ENCODE results near the gene ATP5PB.

Gene ATP5PB

GRCh38 chr1:111476761-111477309 lies 27.6 kb downstream of the ATP5PB start:
- DNase-seq, result no peak

GRCh38 chr1:111480674-111481073 lies 31.4 kb downstream of the ATP5PB start:
- no peak for DNase-seq

GRCh38 chr1:111481387-111482221 lies 32.3 kb downstream of the ATP5PB start:
- DNase-seq, result no peak

- DNase-seq, result no peak
Observed at GRCh38 chr1:111483166-111483565, 33.9 kb downstream of the ATP5PB start.

- no peak for DNase-seq
Observed at GRCh38 chr1:111483876-111484275, 34.6 kb downstream of the ATP5PB start.

GRCh38 chr1:111484391-111485026 lies 35.2 kb downstream of the ATP5PB start:
- no peak for DNase-seq

- no peak for DNase-seq
Observed at GRCh38 chr1:111486431-111486830, 37.2 kb downstream of the ATP5PB start.

- no peak for DNase-seq
Observed at GRCh38 chr1:111487133-111487532, 37.9 kb downstream of the ATP5PB start.

- no peak for DNase-seq
Observed at GRCh38 chr1:111488669-111489068, 39.4 kb downstream of the ATP5PB start.

GRCh38 chr1:111489604-111490003 lies 40.3 kb downstream of the ATP5PB start:
- no peak for DNase-seq

- no peak for DNase-seq
Observed at GRCh38 chr1:111490220-111490619, 41.0 kb downstream of the ATP5PB start.

- DNase-seq, result no peak
Observed at GRCh38 chr1:111491070-111491469, 41.8 kb downstream of the ATP5PB start.

GRCh38 chr1:111496398-111496797 lies 47.1 kb downstream of the ATP5PB start:
- no peak for DNase-seq

GRCh38 chr1:111497592-111497991 lies 48.3 kb downstream of the ATP5PB start:
- DNase-seq, result no peak

GRCh38 chr1:111499026-111499785 lies 49.9 kb downstream of the ATP5PB start:
- no peak for DNase-seq

GRCh38 chr1:111501645-111502044 lies 52.4 kb downstream of the ATP5PB start:
- no peak for DNase-seq

- DNase-seq, result no peak
Observed at GRCh38 chr1:111503585-111504060, 54.4 kb downstream of the ATP5PB start, which contains the start of the genes ADORA3 and TMIGD3. Gene ADORA3, minus strand, starts transcription at chr1:111503633. Its CDS starts 279 bp downstream, at chr1:111503354. Gene TMIGD3, minus strand, starts transcription at chr1:111503633. Its CDS starts 279 bp downstream, at chr1:111503354.

GRCh38 chr1:111504097-111504496 lies 54.8 kb downstream of the ATP5PB start:
- no peak for DNase-seq

GRCh38 chr1:111505641-111506119 lies 56.4 kb downstream of the ATP5PB start:
- no peak for DNase-seq

- no peak for DNase-seq
Observed at GRCh38 chr1:111506561-111506960, 57.3 kb downstream of the ATP5PB start.

- no peak for DNase-seq
Observed at GRCh38 chr1:111507411-111508201, 58.3 kb downstream of the ATP5PB start.

GRCh38 chr1:111509997-111510375 lies 60.7 kb downstream of the ATP5PB start:
- DNase-seq, result no peak

All from NCI-H1417 treated with DMSO at 0.1 percent for 48 hours (cell line).